Measurements from ENCODE around the gene MCTP1.

DNA sequence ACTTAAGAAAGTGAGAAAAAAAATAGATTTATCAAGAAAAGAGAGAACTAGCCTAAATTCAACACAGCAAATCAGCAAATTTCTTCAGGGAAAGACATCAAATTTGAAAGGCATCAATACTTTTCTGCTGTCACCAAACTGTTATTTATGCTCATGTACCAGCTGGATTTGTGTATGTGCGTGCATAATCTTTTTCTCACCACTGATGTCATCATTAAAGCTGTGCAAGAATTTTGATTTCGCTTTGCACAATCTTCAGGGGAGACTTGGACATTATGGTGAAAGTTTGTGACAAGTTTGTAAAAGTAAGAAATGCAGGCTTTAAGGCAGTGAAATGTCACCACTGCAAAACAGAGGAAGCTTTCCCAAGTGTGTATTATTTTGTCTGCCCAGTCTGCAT is 451.0 kb downstream of the MCTP1 start:
- TF ChIP-seq POLR2A (IDR thresholded peaks at IDR 0.05) (no peak), POLR2AphosphoS5 (IDR thresholded peaks at IDR 0.05) (no peak)
